ENCODE data around the gene MBP.

- TF ChIP-seq CTCF (conservative IDR thresholded peaks at IDR 0.05; ENCODE audit: low read depth, low read length) (no peak), EZH2 (IDR thresholded peaks at IDR 0.05; ENCODE audit: low read length, unreplicated experiment) (no peak), EZH2phosphoT487 (IDR thresholded peaks at IDR 0.05; ENCODE audit: borderline replicate concordance, low read length) (no peak)
Measured at GRCh38 chr18:77150588-77150987, 18.0 kb upstream of the MBP start.

All from PC-3 (cell line).